T-helper 2 cell treated with Interferon-gamma antibody and Interleukin-4, amounts not matched to agents 5 μg/mL and 100 μg/mL, for 36 hours (primary cell): ENCODE measurements around the gene STRA8.

Experiments
- DNase-seq: peaks from one replicate; pipeline ENCODE4 v3.0.0; 2021; ENCODE audit warnings: low spot score
- H3K27ac Mint-ChIP-seq: one replicate; pipeline ENCODE4 v1.8.0; 2021; ENCODE audit warnings: mild to moderate bottlenecking, mixed read lengths
- H3K27me3 Mint-ChIP-seq: one replicate; pipeline ENCODE4 v1.8.0; 2021; ENCODE audit warnings: low read depth, mixed read lengths
- H3K36me3 Mint-ChIP-seq: one replicate; pipeline ENCODE4 v1.8.0; 2021; ENCODE audit warnings: low read depth, mixed read lengths
- H3K4me1 Mint-ChIP-seq: one replicate; pipeline ENCODE4 v1.8.0; 2021; ENCODE audit warnings: low read depth, mixed read lengths
- H3K4me3 Mint-ChIP-seq: one replicate; pipeline ENCODE4 v1.8.0; 2022; ENCODE audit warnings: mild to moderate bottlenecking, moderate library complexity, mixed read lengths
- H3K9me3 Mint-ChIP-seq: one replicate; pipeline ENCODE4 v1.8.0; 2021; ENCODE audit warnings: mixed read lengths

Gene STRA8

DNA sequence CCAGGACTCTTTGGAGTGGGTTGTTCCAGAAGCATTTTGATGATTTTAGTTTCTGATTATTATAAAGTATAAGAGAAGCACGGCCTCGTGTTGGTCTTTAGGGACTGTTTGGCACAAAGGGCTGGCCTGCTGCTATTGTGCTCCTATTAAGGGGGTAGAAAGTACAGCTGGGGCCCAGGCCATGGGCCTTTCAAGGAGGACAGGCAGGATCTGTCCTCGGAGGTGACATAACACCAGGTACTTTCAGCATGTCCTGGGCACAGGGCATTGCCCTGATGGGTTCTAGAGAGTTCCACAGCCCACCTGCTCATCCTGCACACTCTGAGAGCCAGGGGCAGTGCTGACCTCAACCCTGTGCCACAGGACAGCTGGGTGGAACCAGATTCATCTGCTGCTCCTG is 24.9 kb downstream of the STRA8 start:
- H3K27me3 Mint-ChIP-seq, result no peaks in the 10 kb centered on the region
- H3K4me3 Mint-ChIP-seq, result no peak overlapping the region
- no peak overlapping the region for H3K27ac Mint-ChIP-seq
- H3K36me3 Mint-ChIP-seq, result no peaks in the 10 kb centered on the region
- peaks cover 4% of the 10 kb centered on the region for H3K9me3 Mint-ChIP-seq
- no peaks in the 10 kb centered on the region for H3K4me1 Mint-ChIP-seq
- no peak for DNase-seq

DNA sequence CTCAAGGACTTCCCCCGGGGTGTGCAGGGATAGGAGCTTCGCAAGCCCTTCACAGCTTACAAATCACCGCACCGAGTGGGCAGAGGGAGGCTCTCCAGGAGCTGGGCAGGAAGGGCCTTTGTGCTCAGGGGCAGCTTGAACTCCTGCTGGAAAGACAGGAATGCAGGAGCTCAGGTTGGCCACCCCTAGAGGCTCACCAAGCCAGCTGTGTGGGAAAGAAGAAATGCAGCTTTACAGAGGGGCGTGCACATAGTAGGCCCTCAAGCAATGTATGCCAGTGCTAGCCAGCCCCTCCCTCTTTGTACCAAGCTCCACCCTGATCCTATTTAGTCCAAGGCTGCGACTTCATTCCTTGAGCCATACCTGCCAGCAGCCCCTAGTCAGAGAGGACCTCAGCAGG is 26.1 kb downstream of the STRA8 start:
- Mint-ChIP-seq H3K27ac (no peak overlapping the region), H3K36me3 (no peaks in the 10 kb centered on the region), H3K4me3 (no peak overlapping the region), H3K9me3 (peaks cover 10% of the 10 kb centered on the region), H3K4me1 (no peaks in the 10 kb centered on the region), H3K27me3 (no peaks in the 10 kb centered on the region)
- no peak for DNase-seq

DNA sequence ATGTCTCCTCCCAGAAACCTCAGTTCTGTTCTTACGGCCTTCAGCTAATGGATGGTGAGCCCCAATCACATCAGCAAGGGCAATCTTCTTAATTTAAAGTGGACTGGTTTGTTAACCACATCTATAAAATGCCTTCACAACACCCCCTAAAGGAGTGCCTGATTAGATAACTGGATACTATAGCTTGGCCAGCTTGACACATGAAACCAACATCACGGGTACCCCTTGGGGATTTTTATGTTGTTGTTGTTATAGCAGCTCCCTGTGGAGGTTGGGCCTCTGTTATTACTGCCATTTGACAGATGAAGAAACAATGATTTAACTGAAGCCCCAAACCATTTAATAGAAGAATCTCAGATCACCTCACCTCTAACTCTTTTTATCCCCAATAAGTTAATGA is 26.8 kb downstream of the STRA8 start:
- no peak for DNase-seq
- Mint-ChIP-seq H3K4me1 (no peaks in the 10 kb centered on the region), H3K36me3 (no peaks in the 10 kb centered on the region), H3K27ac (no peak overlapping the region), H3K9me3 (peaks cover 13% of the 10 kb centered on the region), H3K27me3 (peaks cover under 1% of the 10 kb centered on the region), H3K4me3 (no peak overlapping the region)

DNA sequence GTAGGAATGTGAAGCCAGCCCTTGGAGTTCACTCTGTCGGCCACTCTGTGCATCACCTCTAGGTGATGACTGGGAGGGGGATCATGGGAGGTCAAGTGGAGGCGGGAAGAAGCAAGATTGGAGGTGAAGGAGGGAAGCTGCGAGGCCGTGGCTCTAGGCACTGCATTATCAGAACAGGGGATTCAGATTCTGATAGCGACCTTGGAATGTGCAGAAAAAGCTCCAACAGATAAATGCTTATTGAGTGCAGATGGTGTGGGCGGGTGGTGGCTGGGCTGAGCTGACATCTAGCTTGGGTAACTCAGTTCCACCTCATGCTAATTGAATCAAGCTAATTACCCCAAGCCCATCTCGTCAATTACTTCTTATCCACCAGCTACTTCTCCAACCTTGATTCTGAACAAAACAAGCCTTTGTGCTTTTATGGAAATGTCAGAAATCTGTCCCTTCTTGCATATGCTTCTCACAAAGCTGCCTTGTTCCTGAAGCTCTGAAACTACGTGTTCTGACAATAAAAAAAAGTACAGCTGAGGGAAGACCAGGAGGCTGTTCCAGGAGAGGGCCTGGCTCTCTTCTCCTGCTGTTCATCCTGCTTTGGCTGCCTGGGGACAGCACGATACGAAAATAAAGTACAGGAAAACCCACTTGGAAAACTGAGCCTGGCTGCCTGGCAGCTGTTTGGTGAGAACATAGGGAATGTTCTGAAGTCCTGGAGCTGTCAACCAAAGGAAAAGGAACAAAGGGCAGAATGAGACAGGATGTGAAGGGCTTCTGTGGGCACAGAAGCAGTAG is 27.5 kb downstream of the STRA8 start:
- Mint-ChIP-seq H3K4me1 (no peaks in the 10 kb centered on the region), H3K9me3 (peaks cover 13% of the 10 kb centered on the region), H3K27me3 (peaks cover 3% of the 10 kb centered on the region), H3K4me3 (no peak overlapping the region), H3K36me3 (no peaks in the 10 kb centered on the region), H3K27ac (no peak overlapping the region)
- no peak for DNase-seq

GRCh38 chr7:135262623-135263320 is 29.1 kb downstream of the STRA8 start:
- peaks cover 13% of the 10 kb centered on the region for H3K9me3 Mint-ChIP-seq
- H3K36me3 Mint-ChIP-seq, result no peaks in the 10 kb centered on the region
- no peak overlapping the region for H3K4me3 Mint-ChIP-seq
- no peak overlapping the region for H3K27ac Mint-ChIP-seq
- peaks cover 3% of the 10 kb centered on the region for H3K27me3 Mint-ChIP-seq
- DNase-seq, result no peak
- no peaks in the 10 kb centered on the region for H3K4me1 Mint-ChIP-seq

GRCh38 chr7:135263321-135263970 is 29.8 kb downstream of the STRA8 start:
- H3K9me3 Mint-ChIP-seq, result peaks cover 13% of the 10 kb centered on the region
- H3K27me3 Mint-ChIP-seq, result peaks cover 3% of the 10 kb centered on the region
- no peaks in the 10 kb centered on the region for H3K36me3 Mint-ChIP-seq
- no peak overlapping the region for H3K4me3 Mint-ChIP-seq
- DNase-seq, result no peak
- H3K4me1 Mint-ChIP-seq, result no peaks in the 10 kb centered on the region
- no peak overlapping the region for H3K27ac Mint-ChIP-seq

GRCh38 chr7:135265637-135266036 is 32.0 kb downstream of the STRA8 start:
- Mint-ChIP-seq H3K4me3 (no peak overlapping the region), H3K27me3 (peaks cover 3% of the 10 kb centered on the region), H3K27ac (no peak overlapping the region), H3K36me3 (no peaks in the 10 kb centered on the region), H3K4me1 (no peaks in the 10 kb centered on the region), H3K9me3 (peaks cover 13% of the 10 kb centered on the region)
- DNase-seq, result no peak

- no peak overlapping the region for H3K4me3 Mint-ChIP-seq
- H3K9me3 Mint-ChIP-seq, result peaks cover under 1% of the 10 kb centered on the region
- no peaks in the 10 kb centered on the region for H3K4me1 Mint-ChIP-seq
- H3K27ac Mint-ChIP-seq, result no peak overlapping the region
- no peak for DNase-seq
- peaks cover 6% of the 10 kb centered on the region for H3K27me3 Mint-ChIP-seq
- H3K36me3 Mint-ChIP-seq, result no peaks in the 10 kb centered on the region
Observed at GRCh38 chr7:135269921-135270320, 36.3 kb downstream of the STRA8 start.

DNA sequence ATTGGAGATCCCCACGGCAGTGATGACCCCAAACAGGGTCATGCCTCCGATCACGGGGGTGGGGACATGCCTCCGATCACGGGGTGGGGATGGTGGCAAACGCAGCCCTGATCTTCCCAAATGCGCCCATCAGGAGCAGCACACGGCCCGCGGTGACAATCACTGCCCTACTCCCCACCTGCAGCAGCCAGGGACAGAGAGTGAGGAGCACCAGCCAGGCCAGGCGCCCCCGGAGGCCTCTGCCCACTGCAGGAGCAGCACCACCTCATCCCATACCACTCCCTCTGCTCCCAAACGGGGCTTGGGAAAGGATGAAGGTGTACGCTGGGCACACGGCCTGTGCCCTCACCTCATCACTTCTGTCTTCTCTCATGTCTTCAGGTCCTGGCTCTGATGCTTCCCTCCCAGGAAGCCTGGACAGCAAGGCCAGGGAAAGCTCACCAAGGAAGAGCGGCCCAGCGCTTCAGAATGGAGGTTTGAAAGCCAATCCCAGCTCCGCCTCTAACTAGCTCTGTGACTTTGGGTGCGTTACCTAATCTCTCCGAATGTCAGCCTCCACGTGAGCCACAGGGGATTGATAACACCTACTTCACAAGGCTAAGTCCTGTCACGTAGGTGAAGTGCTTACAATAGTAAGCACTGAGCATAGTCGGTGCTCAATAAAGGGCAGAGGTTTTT is 37.1 kb downstream of the STRA8 start:
- no peak for DNase-seq
- Mint-ChIP-seq H3K4me3 (no peak overlapping the region), H3K36me3 (no peaks in the 10 kb centered on the region), H3K27ac (no peak overlapping the region), H3K9me3 (no peaks in the 10 kb centered on the region), H3K27me3 (peaks cover 6% of the 10 kb centered on the region), H3K4me1 (no peaks in the 10 kb centered on the region)

DNA sequence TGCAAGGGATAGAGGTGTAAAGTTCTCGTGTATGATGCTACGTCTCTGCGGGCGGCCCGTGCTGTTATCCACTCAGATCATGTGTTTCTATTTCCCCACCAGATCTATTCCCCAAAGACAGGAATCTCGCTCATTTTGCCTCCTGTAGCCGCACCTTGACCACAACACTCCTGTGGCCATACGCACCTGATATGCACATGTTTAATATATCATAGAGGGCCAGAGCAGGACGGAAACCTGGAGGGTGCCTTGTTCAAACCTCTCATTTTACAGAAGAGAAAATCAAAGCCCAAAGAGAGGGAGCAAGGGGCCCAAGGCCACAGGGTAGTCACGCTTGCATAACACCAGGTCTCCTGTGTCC is 37.6 kb downstream of the STRA8 start:
- Mint-ChIP-seq H3K27ac (no peak overlapping the region), H3K4me3 (no peak overlapping the region), H3K4me1 (no peaks in the 10 kb centered on the region), H3K36me3 (no peaks in the 10 kb centered on the region), H3K27me3 (peaks cover 6% of the 10 kb centered on the region), H3K9me3 (no peaks in the 10 kb centered on the region)
- no peak for DNase-seq

GRCh38 chr7:135272303-135272702 is 38.7 kb downstream of the STRA8 start:
- no peak for DNase-seq
- H3K4me1 Mint-ChIP-seq, result no peaks in the 10 kb centered on the region
- H3K27me3 Mint-ChIP-seq, result peaks cover 6% of the 10 kb centered on the region
- no peak overlapping the region for H3K4me3 Mint-ChIP-seq
- H3K27ac Mint-ChIP-seq, result no peak overlapping the region
- H3K36me3 Mint-ChIP-seq, result no peaks in the 10 kb centered on the region
- H3K9me3 Mint-ChIP-seq, result no peaks in the 10 kb centered on the region

- no peak for DNase-seq
- H3K27ac Mint-ChIP-seq, result no peak overlapping the region
- peaks cover 6% of the 10 kb centered on the region for H3K27me3 Mint-ChIP-seq
- H3K4me1 Mint-ChIP-seq, result no peaks in the 10 kb centered on the region
- no peaks in the 10 kb centered on the region for H3K9me3 Mint-ChIP-seq
- H3K36me3 Mint-ChIP-seq, result no peaks in the 10 kb centered on the region
- no peak overlapping the region for H3K4me3 Mint-ChIP-seq
Observed at GRCh38 chr7:135273581-135273980, 39.9 kb downstream of the STRA8 start.

GRCh38 chr7:135274495-135275268 is 41.0 kb downstream of the STRA8 start:
- DNase-seq, result peak; percentile 51
- Mint-ChIP-seq H3K4me3 (no peak overlapping the region), H3K9me3 (no peaks in the 10 kb centered on the region), H3K27me3 (peaks cover 8% of the 10 kb centered on the region), H3K4me1 (no peaks in the 10 kb centered on the region), H3K27ac (no peak overlapping the region), H3K36me3 (no peaks in the 10 kb centered on the region)
